UCSD-AML1 (cell line): ENCODE data around the gene AP3D1.
"Not testable (repeated sequence)": the region's sequence is repeated elsewhere in the genome, so short reads cannot be mapped to it uniquely, and the experiment has no call there.

Experiments used
- DNase-seq: peaks from one replicate; lab custom pipeline; 2025; ENCODE audit not compliant: unreplicated experiment; lab: John Stamatoyannopoulos, UW

The AP3D1 gene

GRCh38 chr19:2157452-2157851 lies 6.1 kb upstream of the AP3D1 start:
- no peak for DNase-seq

DNA sequence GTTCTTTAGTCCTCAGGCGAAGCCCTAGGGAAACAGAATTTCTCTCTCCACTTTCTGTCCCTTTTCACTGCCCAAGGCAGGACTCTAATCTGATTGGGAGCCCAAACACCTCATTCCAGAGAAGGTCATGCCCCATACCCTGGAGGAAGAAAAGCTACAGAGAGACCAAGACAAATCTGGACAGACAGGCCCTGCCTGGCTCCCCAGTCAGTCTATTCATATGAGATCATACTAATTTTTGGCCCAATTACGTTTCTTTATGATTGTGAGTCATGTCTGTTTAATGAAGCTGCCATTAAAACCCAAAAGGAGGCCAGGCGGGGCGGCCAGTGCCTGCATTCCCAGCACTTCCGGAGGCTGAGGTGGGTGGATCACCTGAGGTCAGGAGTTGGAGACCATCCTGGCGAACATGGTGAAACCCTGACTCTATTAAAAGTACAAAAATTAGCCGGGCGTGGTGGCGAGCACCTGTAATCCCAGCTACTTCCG lies 3.3 kb upstream of the AP3D1 start:
- DNase-seq: no peak

DNA sequence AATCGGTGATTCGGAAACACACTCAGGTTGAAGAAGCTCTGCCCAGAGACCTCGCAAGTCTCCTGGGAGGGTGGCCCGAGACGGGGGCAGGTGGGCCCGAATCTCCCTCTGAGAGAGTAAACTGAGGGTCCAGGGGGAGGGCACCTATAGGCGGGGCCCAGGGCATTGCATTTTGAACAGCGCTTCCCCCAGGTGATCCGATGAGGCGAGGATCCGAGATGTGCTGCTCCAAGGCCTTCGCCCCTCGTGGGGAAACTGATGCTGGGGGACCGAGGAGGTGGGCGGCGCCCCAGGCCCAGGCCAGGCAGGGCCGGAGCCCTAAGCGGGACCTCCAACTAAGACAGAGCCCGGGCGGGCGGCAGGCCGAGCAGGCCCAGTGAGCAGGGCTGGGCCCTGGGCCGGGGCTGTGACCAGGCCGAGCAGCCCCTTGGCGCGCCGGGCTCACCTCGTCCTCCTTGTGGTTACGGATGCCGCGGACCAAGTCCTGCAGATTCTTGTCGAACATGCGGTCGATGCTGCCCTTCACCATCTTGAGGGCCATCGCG lies 500 bp downstream of the AP3D1 start:
- peak; percentile 39 for DNase-seq

DNA sequence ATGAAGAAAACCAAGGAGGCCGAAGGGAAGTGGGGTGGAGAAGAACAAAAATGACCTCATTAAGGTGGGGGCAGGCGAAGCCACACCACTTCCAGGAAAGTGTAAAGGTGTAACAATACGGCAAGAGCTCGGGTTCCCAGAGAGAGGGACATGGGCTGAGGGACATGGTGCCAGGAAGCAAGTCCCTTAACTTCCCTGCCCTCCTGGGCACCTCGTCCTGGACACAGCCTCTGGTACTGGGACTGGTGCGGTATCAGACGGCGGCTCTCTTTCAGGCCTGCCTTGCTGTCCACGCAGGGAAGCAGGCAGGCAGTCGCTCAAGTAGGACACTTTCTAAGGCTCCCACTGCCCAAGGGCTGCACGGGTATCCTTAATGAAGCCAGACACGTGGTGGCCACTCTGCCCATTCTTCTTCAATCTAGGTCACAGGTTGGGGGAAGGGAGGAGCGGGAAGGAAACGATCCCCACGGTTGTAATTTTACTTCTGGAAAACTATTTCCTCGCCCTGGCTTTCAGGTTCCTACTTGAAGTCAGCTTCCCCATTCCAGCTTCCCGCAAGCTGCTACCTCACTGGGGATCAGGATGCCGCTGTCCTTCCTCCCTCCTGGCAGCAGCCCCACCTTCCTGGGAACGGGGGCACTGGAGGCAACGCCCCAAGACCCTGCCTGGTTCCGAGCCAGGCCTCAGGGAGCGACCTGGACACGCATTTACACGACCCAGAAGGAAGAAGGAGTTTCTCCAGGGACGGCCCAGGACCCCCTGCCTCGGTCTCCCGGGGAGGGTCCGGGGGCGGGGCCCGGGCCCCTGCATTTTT lies 1.2 kb downstream of the AP3D1 start:
- DNase-seq: peak; percentile 32

- DNase-seq: no peak
Measured at GRCh38 chr19:2148482-2149135, 2.8 kb downstream of the AP3D1 start.

DNA sequence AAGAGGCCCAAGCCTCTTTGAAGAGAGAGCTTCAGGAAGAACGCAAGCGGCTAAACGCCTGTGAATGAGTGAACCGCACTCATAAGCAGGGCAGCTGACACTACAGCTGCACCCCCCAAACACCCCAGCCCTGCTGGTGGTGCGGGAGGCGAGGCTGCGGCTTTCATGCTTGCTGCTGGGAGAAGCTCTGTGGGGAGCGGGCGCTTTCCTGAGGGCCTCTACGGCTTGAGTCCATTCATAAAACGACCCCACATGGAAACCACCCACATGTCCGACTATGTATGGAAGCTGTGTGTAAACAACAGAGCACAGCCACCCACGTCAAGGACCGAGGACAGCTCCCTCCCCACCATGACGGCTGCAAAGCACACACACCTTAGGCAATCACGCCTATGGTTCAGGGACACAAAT lies 5.5 kb downstream of the AP3D1 start:
- no peak for DNase-seq

DNA sequence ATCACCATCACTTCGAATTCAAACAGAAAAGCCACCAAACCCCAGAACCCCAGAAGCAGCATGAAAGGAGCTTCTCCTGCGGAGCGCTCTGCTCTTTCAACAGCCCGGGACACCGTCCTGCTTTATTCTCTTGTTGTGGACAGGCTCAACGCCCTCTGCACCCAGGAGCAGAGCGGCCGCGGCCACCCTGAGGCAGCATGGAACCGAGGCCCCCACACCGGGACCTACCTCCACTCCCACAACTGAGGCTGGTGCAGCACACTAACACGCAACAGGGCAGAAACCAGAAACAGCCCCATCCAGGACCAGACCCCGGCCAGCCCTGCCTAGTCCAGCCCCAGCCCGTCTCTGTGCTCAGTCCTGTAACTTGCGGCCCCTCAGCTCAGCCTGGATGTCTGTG lies 7.2 kb downstream of the AP3D1 start:
- DNase-seq: no peak

GRCh38 chr19:2142173-2142829 lies 9.1 kb downstream of the AP3D1 start:
- DNase-seq: no peak

- DNase-seq: no peak
Measured at GRCh38 chr19:2140138-2140569, 11.2 kb downstream of the AP3D1 start.

- no peak for DNase-seq
Measured at GRCh38 chr19:2139385-2140137, 11.8 kb downstream of the AP3D1 start.

DNA sequence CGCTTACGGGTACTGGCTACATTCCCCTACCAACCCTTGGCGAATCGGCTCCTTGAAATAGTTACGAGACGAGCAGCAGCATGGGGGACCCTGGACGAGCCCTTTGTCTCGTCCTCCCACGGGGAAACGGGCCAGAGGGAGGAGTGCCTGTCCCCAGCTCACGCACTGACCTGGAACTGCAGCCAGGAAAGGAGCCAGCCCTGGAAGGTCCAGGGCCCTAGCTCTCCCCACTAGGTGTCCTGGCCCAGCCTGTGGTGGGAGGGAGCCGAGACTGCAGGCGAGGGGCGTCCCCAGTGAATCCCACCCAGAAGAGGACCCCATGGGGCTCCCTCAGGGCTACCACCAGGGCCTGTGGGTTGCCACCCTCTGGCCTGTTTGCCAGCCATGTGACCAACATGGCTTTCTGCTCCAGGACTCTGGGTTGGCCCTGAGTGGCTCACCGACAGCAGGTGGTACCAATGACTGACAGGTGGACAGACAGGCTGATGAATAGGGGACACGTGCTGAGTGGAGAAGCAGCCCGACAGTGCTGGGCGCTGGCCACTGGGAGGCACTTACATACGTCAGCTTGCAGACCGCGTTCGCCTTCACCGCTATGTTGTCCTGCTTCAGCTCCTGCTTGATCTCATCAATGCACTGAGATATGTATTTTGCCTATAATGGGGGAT lies 13.2 kb downstream of the AP3D1 start:
- DNase-seq: no peak

- DNase-seq: no peak
Measured at GRCh38 chr19:2136796-2137195, 14.6 kb downstream of the AP3D1 start.

- no peak for DNase-seq
Measured at GRCh38 chr19:2135474-2136402, 15.6 kb downstream of the AP3D1 start.

GRCh38 chr19:2132731-2133490 lies 18.5 kb downstream of the AP3D1 start:
- DNase-seq: no peak

DNA sequence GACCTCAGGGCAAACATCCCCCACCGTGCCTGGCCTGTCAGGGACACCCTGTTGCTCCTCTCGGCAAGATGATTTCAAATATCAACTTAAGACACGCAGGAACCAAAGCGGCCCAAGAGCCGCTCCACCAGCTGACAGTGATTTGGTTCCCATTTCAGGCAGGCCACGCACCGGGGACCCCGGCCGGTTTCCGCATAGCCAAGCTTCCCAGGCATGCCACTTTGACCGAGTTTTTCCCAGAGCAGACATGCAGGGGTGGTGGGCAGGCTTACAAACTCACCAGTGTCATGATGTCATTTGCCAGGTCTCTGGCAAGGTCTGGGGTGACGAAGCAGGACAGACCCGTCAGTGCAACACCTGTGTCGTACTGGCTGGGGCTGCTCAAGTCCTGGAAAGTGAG lies 19.2 kb downstream of the AP3D1 start:
- no peak for DNase-seq

- DNase-seq: not testable (repeated sequence)
Measured at GRCh38 chr19:2131012-2131975, 20.1 kb downstream of the AP3D1 start.
